ENCODE measurements around the gene TTC34. TPM values are rescaled to one million over a fixed set of nuclear protein-coding genes. Genes with fewer than 3 reads are reported as not detected.

The TTC34 gene
- total and polyA plus RNA-seq, 2 of the 4 experiments (the other 2 are of a cell fraction): under 0.01 to 0.09 TPM

- TF ChIP-seq CHD1 (IDR thresholded peaks at IDR 0.05; ENCODE audit: low read depth, low read length) (no peak), RFX5 (IDR thresholded peaks at IDR 0.05; ENCODE audit: low read depth, low read length) (no peak), MXI1 (IDR thresholded peaks at IDR 0.05; ENCODE audit: borderline replicate concordance, low read depth, low read length) (no peak), RAD21 (IDR thresholded peaks at IDR 0.05; ENCODE audit: low read length) (no peak), POLR2A (IDR thresholded peaks at IDR 0.05; ENCODE audit: low read depth, low read length) (no peak), FOS (IDR thresholded peaks at IDR 0.05; ENCODE audit: low read depth, low read length) (no peak)
These were observed 212.6 kb downstream of the TTC34 start (continued) for GRCh38 chr1:2588661-2589430.
